ENCODE results near the gene SPATS2.

Gene SPATS2

DNA sequence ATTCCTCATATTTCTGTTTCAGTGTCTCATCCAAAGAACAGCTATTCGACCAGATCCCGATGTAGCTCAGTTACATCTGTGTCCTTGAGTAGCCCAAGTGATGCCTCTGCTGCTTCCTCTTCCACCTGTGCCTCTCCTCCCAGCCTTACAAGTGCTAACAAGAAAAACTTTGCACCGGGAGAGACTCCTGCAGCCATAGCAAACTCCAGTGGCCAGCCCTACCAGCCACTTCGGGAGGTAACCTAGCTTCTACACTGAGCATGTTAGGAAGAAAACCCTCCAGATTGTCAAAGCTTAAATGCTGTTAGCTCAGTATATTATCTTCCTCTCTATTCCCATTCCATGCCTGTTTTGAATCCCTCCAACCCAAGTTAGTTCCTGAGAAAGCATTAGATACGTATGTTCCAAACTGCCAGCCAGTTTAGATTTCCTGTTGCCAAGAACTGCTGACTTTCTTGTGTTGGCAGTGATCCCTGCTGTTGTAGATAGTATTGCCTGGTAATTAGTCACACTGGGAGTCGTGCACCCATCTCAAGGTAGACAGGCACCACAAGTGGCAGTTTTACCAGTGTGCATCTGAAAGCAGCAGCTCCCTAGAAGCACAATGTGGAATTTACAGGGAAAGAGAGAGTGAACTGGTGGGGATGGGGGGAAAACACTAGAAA, 157.5 kb downstream of the SPATS2 start:
- TF ChIP-seq, protein P1, sequence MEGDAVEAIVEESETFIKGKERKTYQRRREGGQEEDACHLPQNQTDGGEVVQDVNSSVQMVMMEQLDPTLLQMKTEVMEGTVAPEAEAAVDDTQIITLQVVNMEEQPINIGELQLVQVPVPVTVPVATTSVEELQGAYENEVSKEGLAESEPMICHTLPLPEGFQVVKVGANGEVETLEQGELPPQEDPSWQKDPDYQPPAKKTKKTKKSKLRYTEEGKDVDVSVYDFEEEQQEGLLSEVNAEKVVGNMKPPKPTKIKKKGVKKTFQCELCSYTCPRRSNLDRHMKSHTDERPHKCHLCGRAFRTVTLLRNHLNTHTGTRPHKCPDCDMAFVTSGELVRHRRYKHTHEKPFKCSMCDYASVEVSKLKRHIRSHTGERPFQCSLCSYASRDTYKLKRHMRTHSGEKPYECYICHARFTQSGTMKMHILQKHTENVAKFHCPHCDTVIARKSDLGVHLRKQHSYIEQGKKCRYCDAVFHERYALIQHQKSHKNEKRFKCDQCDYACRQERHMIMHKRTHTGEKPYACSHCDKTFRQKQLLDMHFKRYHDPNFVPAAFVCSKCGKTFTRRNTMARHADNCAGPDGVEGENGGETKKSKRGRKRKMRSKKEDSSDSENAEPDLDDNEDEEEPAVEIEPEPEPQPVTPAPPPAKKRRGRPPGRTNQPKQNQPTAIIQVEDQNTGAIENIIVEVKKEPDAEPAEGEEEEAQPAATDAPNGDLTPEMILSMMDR (IDR thresholded peaks at IDR 0.05) = no peak
- intact Hi-C loops (cut with DNase I; ENCODE audit: low total_unique reads) = no loop called here
- Histone ChIP-seq H3K27me3 (no peaks in the 10 kb centered on the region), H3K36me3 (peaks cover 14 to 49% (median 37%) of the 10 kb centered on the region in 3 donors), H3K4me1 (no peaks in the 10 kb centered on the region), H3K4me3 (no peak overlapping the region), H3K27ac (no peak overlapping the region), H3K9me3 (no peaks in the 10 kb centered on the region)
- no peak for DNase-seq

DNA sequence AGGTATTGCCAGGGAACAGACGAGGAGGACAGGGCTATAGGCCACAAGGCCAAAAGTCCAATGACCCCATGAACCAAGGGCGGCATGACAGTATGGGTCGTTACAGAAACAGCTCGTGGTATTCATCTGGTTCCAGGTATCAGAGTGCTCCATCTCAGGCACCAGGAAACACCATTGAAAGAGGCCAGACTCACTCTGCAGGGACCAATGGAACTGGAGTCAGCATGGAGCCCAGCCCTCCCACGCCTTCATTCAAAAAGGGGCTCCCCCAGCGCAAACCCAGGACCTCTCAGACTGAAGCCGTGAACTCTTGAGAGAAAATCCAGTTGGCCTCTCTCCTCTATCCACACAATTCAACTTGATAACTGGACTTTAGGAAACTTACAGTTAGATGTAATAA, 158.7 kb downstream of the SPATS2 start:
- Histone ChIP-seq H3K4me1 (no peaks in the 10 kb centered on the region), H3K36me3 (peaks cover 14 to 49% (median 37%) of the 10 kb centered on the region in 3 donors), H3K4me3 (no peak overlapping the region), H3K27ac (no peak overlapping the region), H3K27me3 (no peaks in the 10 kb centered on the region), H3K9me3 (no peaks in the 10 kb centered on the region)
- DNase-seq = no peak
- intact Hi-C loops (cut with DNase I; ENCODE audit: low total_unique reads) = no loop called here
- TF ChIP-seq, protein P1 (IDR thresholded peaks at IDR 0.05) = no peak

GRCh38 chr12:49527361-49528130, 160.3 kb downstream of the SPATS2 start:
- Histone ChIP-seq H3K4me1 (no peaks in the 10 kb centered on the region), H3K27ac (no peak overlapping the region), H3K9me3 (no peaks in the 10 kb centered on the region), H3K27me3 (no peaks in the 10 kb centered on the region), H3K36me3 (peaks cover 14 to 48% (median 35%) of the 10 kb centered on the region in 3 donors), H3K4me3 (no peak overlapping the region)
- DNase-seq = no peak
- TF ChIP-seq, protein P1 (IDR thresholded peaks at IDR 0.05) = no peak
- intact Hi-C loops (cut with DNase I; ENCODE audit: low total_unique reads) = no loop called here

- peaks cover 0 to 6% of the 10 kb centered on the region in 2 donors for H3K27me3 ChIP-seq
- peaks cover 14 to 31% (median 26%) of the 10 kb centered on the region in 3 donors for H3K36me3 ChIP-seq
- no peak overlapping the region for H3K27ac ChIP-seq
- no peaks in the 10 kb centered on the region for H3K9me3 ChIP-seq
- no peaks in the 10 kb centered on the region for H3K4me1 ChIP-seq
- TF ChIP-seq, protein P1 (IDR thresholded peaks at IDR 0.05) = no peak
- no peak for DNase-seq
- intact Hi-C loops (cut with DNase I; ENCODE audit: low total_unique reads) = no loop called here
- no peak overlapping the region for H3K4me3 ChIP-seq
Measured at GRCh38 chr12:49529414-49529813, 162.2 kb downstream of the SPATS2 start.

GRCh38 chr12:49531745-49532144, 164.5 kb downstream of the SPATS2 start:
- TF ChIP-seq, protein P1 (IDR thresholded peaks at IDR 0.05) = no peak
- intact Hi-C loops (cut with DNase I; ENCODE audit: low total_unique reads) = no loop called here

More at GRCh38 chr12:49531745-49532144, 164.5 kb downstream of the SPATS2 start:
- Histone ChIP-seq H3K27me3 (peaks cover 0 to 26% of the 10 kb centered on the region in 2 donors), H3K4me3 (no peak overlapping the region), H3K36me3 (peaks cover 0 to 8% (median 7%) of the 10 kb centered on the region in 3 donors), H3K4me1 (no peaks in the 10 kb centered on the region), H3K9me3 (no peaks in the 10 kb centered on the region), H3K27ac (no peak overlapping the region)
- no peak for DNase-seq
